Measurements from ENCODE around the gene GPER1.

GRCh38 chr7:1106793-1107421 is 19.0 kb downstream of the GPER1 start:
- TF ChIP-seq POLR2A (IDR thresholded peaks at IDR 0.05) (no peak), CTCF (IDR thresholded peaks at IDR 0.05) (no peak)

All from adrenal gland (tissue), 5 donors.